ENCODE results near the gene LIMK2. TPM values are rescaled to one million over a fixed set of nuclear protein-coding genes. Genes with fewer than 3 reads are reported as not detected.

LIMK2 gene
- total and polyA plus RNA-seq, 9 of the 15 experiments (the other 6 are each of a cell fraction or from before 2014, with no cell fraction given): 1.1 to 14.5 (median 8.5) TPM

GRCh38 chr22:31262312-31263133 is 50.4 kb downstream of the LIMK2 start (continued):
- no peak for TF ChIP-seq MGA (IDR thresholded peaks at IDR 0.05)
- TF ChIP-seq TCF7L2 (IDR thresholded peaks at IDR 0.05; ENCODE audit: low read depth, low read length): no peak
- TF ChIP-seq ELF1 (tag; IDR thresholded peaks at IDR 0.05): no peak
- no peak for TF ChIP-seq KDM1A (IDR thresholded peaks at IDR 0.05)
- TF ChIP-seq ZFX (CRISPR knock-in tag; IDR thresholded peaks at IDR 0.05): no peak
- TF ChIP-seq YY1 (IDR thresholded peaks at IDR 0.05; ENCODE audit: borderline replicate concordance in 1 of 3, control insufficient read depth in 1 of 3, extremely low read depth in 1 of 3, insufficient read depth in 3 of 3, insufficient read length in 1 of 3, insufficient replicate concordance in 2 of 3, low read depth in 1 of 3, low read length in 2 of 3): no peak
- TF ChIP-seq SAFB2 (IDR thresholded peaks at IDR 0.05; ENCODE audit: borderline replicate concordance, low read depth, low read length, severe bottlenecking): no peak
- TF ChIP-seq PHF8 (IDR thresholded peaks at IDR 0.05; ENCODE audit: borderline replicate concordance, low read length): no peak
- no peak for TF ChIP-seq THAP12 (CRISPR knock-in tag; IDR thresholded peaks at IDR 0.05)
- TF ChIP-seq ZNF184 (CRISPR knock-in tag; IDR thresholded peaks at IDR 0.05): no peak

Measured in K562 (cell line).